PC-3 (cell line): ENCODE results near the gene GABBR1.

Experiments used
- EZH2 ChIP-seq: fragments of 300-600 bp; sonication (generic); IDR thresholded peaks from one replicate; pipeline ENCODE4 v1.6.1; 2017; ENCODE audit warnings: antibody characterized with exemption, mild to moderate bottlenecking, low read length; ENCODE audit not compliant: unreplicated experiment
- TF ChIP-seq, protein P1 (sequence below): fragments of 300-600 bp; sonication (generic); conservative IDR thresholded peaks from 2 replicates; pipeline ENCODE4 v1.5.1; 2017; ENCODE audit warnings: antibody characterized with exemption, low read depth, mild to moderate bottlenecking, low read length

GRCh38 chr6:29674008-29674407 lies 41.0 kb upstream of the GABBR1 start:
- TF ChIP-seq, protein P1, sequence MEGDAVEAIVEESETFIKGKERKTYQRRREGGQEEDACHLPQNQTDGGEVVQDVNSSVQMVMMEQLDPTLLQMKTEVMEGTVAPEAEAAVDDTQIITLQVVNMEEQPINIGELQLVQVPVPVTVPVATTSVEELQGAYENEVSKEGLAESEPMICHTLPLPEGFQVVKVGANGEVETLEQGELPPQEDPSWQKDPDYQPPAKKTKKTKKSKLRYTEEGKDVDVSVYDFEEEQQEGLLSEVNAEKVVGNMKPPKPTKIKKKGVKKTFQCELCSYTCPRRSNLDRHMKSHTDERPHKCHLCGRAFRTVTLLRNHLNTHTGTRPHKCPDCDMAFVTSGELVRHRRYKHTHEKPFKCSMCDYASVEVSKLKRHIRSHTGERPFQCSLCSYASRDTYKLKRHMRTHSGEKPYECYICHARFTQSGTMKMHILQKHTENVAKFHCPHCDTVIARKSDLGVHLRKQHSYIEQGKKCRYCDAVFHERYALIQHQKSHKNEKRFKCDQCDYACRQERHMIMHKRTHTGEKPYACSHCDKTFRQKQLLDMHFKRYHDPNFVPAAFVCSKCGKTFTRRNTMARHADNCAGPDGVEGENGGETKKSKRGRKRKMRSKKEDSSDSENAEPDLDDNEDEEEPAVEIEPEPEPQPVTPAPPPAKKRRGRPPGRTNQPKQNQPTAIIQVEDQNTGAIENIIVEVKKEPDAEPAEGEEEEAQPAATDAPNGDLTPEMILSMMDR, result no peak
- TF ChIP-seq EZH2, result no peak
